Ascending aorta (tissue), 2 donors: Measurements from ENCODE around the gene SPOPL. TPM values are rescaled to one million over a fixed set of nuclear protein-coding genes. Genes with fewer than 3 reads are reported as not detected.

ENCODE experiments used
- DNase-seq, 2 donors: peaks; one replicate each; pipeline ENCODE4 v3.0.0-alpha.2; 2019; ENCODE audit warnings: low spot score in 2 of 2
- H3K27ac ChIP-seq, 2 donors: fragments of 200-600 bp; sonication (generic); one replicate each; pipeline ENCODE4 v1.5.1; 2016 to 2017; ENCODE audit warnings: mild to moderate bottlenecking in 1 of 2
- H3K27me3 ChIP-seq: fragments of 200-600 bp; sonication (generic); one replicate; pipeline ENCODE4 v1.5.1; 2017
- H3K36me3 ChIP-seq, 2 donors: fragments of 200-600 bp; sonication (generic); one replicate each; pipeline ENCODE4 v1.5.1; 2016
- H3K4me1 ChIP-seq, 2 donors: fragments of 200-600 bp; sonication (generic); one replicate each; pipeline ENCODE4 v1.5.1; 2016 to 2017; ENCODE audit warnings: mild to moderate bottlenecking in 1 of 2
- H3K4me3 ChIP-seq, 2 donors: fragments of 200-600 bp; sonication (generic); one replicate each; pipeline ENCODE4 v1.5.1; 2016 to 2017; ENCODE audit warnings: mild to moderate bottlenecking in 1 of 2
- H3K9me3 ChIP-seq, 2 donors: fragments of 200-600 bp; sonication (generic); one replicate each; pipeline ENCODE4 v1.5.1; 2016
- intact Hi-C: fragments of 100-400 bp; cut with DNase I; formaldehyde crosslinking; loops from one replicate; pipeline ENCODE4 v1.15.1; 2023
- total RNA-seq: library from RNA; depleted of rRNA; stranded (reverse); fragments of >200 nt; gene quantifications from one replicate; pipeline ENCODE4 v1.1.0, GENCODE V29; 2016
- TF ChIP-seq, protein P1 (sequence below), 3 experiments: fragments of 200-600 bp in 2 of 3; fragments of 450-650 bp in 1 of 3; sonication (generic) in 2 of 3; IDR thresholded peaks; one replicate each; pipeline ENCODE4 v1.5.1; 2016 to 2019; ENCODE audit warnings: antibody characterized with exemption in 3 of 3, mild to moderate bottlenecking in 1 of 3, moderate library complexity in 1 of 3

The SPOPL gene
- total RNA-seq = 9.0 TPM

DNA sequence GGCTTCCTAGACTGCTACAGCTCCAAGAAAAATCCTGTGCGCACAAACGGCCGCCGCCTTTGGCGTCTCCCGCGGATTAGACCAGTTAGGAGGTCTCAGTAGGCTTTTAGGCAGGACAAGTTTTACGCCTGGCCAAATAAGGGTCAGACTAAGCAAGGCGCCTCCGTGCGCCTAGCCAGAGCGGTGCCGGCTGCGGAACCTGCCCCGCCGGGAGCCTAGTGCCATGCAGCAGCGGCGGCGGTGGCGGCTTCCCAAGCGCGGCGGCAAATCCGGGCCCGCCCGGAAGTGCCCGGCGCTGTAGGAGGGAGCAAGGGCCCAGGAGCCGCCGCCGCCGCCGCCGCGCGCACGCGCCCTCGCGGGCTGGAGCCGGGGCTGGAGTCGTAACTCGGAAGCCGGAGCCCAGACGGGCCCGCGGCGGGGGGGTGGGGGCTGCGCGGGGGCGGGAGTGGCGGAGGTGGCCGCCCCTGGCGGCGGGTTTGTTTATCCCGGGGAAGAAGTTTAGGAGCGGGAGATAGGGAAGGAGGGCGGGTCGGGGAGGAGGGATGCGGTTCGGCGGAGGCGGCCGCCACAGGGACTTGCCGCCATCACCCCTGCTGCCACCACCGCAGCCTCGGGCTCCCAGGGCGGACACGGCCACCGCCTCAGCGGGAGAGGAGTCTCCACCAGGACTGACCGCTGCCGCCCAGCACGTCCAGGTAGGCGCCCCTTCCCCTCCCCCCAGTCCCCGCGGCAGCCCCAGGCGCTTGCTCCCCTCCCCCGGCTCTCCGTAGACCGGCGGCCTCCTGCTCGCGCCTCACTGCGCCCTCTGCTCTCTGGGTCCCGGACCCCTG, at the start of gene SPOPL:
TSS of gene SPOPL (plus strand) at position 346 of the 830 bp plus-strand sequence. CDS start 48,447 bp downstream, outside the sequence.
- Histone ChIP-seq H3K27ac (peak within 1 kb of the TSS; percentile 94 to 96), H3K4me3 (peak within 1 kb of the TSS; percentile 68 to 90), H3K36me3 (no peaks in the 10 kb centered on the region), H3K27me3 (no peaks in the 10 kb centered on the region), H3K9me3 (no peaks in the 10 kb centered on the region), H3K4me1 (peaks cover 0 to 16% of the 10 kb centered on the region in 2 donors)
- intact Hi-C loops = loop anchor here (5.0 to 10.0 kb wide), 3 partner anchors 129 to 539 kb away; partner anchors contain the start of gene HNMT
- TF ChIP-seq, protein P1, sequence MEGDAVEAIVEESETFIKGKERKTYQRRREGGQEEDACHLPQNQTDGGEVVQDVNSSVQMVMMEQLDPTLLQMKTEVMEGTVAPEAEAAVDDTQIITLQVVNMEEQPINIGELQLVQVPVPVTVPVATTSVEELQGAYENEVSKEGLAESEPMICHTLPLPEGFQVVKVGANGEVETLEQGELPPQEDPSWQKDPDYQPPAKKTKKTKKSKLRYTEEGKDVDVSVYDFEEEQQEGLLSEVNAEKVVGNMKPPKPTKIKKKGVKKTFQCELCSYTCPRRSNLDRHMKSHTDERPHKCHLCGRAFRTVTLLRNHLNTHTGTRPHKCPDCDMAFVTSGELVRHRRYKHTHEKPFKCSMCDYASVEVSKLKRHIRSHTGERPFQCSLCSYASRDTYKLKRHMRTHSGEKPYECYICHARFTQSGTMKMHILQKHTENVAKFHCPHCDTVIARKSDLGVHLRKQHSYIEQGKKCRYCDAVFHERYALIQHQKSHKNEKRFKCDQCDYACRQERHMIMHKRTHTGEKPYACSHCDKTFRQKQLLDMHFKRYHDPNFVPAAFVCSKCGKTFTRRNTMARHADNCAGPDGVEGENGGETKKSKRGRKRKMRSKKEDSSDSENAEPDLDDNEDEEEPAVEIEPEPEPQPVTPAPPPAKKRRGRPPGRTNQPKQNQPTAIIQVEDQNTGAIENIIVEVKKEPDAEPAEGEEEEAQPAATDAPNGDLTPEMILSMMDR (IDR thresholded peaks at IDR 0.05) = peak in 2 of 3 experiments; percentile 18 to 26
- DNase-seq = peak; percentile 72 to 96

DNA sequence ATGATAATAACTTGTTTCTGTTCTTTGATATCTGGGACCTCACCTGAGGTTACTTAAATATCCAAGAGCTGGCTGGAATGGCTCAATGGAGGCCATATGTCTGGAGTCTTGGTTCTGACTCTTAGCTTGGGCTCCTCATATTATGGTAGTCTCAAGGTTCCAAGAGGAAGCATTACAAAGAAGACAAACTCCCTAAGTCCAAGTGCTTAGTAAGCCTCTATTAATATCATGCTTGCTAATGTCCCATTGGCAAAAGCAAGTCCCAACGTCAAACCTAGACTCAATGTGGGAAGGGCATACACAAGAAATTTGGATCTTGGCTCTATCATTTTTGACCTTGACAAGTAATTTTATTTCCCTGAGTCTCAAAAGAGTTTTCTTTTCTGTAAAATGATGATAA, 49.2 kb upstream of the SPOPL start:
- no peak for DNase-seq
- TF ChIP-seq, protein P1 (IDR thresholded peaks at IDR 0.05) = no peak
- Histone ChIP-seq H3K27ac (peak overlapping the region in 1 of 2 donors; percentile 1), H3K4me1 (no peaks in the 10 kb centered on the region), H3K4me3 (no peak overlapping the region), H3K27me3 (no peaks in the 10 kb centered on the region), H3K9me3 (peaks cover 0 to 2% of the 10 kb centered on the region in 2 donors), H3K36me3 (no peaks in the 10 kb centered on the region)
- intact Hi-C loops = no loop called here

DNA sequence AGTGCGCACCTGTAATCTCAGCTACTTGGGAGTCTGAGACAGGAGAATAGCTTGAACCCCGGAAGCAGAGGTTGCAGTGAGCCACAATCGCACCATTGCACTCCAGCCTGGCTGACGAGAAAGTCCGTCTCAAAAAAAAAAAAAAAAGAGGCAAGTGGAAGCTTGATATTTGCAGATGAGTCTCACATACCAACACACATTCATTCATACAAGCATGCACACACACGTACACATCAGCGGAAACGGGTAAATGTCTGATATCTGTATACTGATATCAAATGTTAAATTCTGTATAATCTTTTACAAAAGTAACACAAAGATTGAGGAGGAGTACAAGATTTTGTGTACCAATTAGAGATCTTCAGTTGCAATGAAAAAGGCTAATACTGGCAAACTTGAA, 47.8 kb upstream of the SPOPL start:
- Histone ChIP-seq H3K27ac (no peak overlapping the region), H3K4me3 (no peak overlapping the region), H3K36me3 (no peaks in the 10 kb centered on the region), H3K4me1 (no peaks in the 10 kb centered on the region), H3K9me3 (peaks cover 0 to 8% of the 10 kb centered on the region in 2 donors), H3K27me3 (no peaks in the 10 kb centered on the region)
- TF ChIP-seq, protein P1 (IDR thresholded peaks at IDR 0.05) = no peak
- intact Hi-C loops = no loop called here
- DNase-seq = no peak

DNA sequence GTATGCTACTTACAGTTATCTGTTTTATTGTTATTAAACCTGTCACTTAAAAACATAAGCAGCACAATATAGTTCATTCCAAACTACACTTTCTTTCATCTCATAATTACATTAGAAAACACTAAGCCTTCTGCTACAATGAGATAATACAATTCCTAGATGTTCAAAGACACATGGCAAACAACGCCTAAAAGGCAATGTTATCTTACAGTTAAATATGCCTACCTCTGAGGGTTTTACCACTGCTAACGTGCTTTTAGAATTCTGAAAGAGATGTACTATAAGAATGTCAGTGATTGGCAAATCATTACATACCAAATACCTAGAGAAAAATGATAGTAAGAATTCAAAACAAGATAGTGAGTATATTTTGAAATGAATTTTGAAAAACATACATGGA, 46.8 kb upstream of the SPOPL start:
- intact Hi-C loops = no loop called here
- TF ChIP-seq, protein P1 (IDR thresholded peaks at IDR 0.05) = no peak
- Histone ChIP-seq H3K4me1 (no peaks in the 10 kb centered on the region), H3K4me3 (no peak overlapping the region), H3K36me3 (no peaks in the 10 kb centered on the region), H3K27me3 (no peaks in the 10 kb centered on the region), H3K9me3 (peaks cover 0 to 8% of the 10 kb centered on the region in 2 donors), H3K27ac (no peak overlapping the region)
- no peak for DNase-seq

DNA sequence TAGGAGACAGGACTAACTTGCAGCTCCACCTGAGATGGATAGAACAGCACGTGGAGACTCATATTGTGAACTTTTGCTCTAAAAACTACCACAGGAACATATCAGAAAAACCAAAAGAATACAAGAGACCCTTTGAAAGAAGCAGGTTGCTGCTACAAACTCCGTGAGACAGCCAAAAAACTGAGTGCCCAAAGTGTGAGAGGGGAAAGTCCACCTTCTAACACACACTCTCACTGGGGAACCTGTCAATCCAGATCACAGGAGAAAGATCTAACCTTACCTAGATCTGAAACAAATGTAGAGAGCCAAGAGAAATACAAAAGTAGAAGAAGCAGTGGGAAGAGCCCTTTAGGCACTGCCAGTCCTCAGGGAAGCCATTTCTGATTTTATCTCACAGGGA, 46.3 kb upstream of the SPOPL start:
- no peak for DNase-seq
- Histone ChIP-seq H3K4me3 (no peak overlapping the region), H3K9me3 (peaks cover 0 to 8% of the 10 kb centered on the region in 2 donors), H3K4me1 (no peaks in the 10 kb centered on the region), H3K36me3 (no peaks in the 10 kb centered on the region), H3K27ac (no peak overlapping the region), H3K27me3 (no peaks in the 10 kb centered on the region)
- TF ChIP-seq, protein P1 (IDR thresholded peaks at IDR 0.05) = no peak
- intact Hi-C loops = no loop called here
